Activated B cell treated with CpG ODN at 0.5 μM for 24 hours (primary cell): ENCODE results near the gene TRIM26. TPM values are rescaled to one million over a fixed set of nuclear protein-coding genes. Genes with fewer than 3 reads are reported as not detected.

Source experiments
- ATAC-seq: fragments of 200-7000 bp; cut with Tn5 transposase; one replicate; pipeline ENCODE4 v1.10.0; 2021; ENCODE audit warnings: low read depth, mild to moderate bottlenecking, moderate library complexity
- CTCF ChIA-PET: fragments of 350-600 bp; sonication (Branson Sonifier 250); formaldehyde crosslinking; loops from one replicate; lab custom pipeline; 2021; ENCODE audit warnings: antibody characterized with exemption; lab: Charles Lee
- POLR2A ChIA-PET: fragments of 350-600 bp; sonication (Branson Sonifier 250); formaldehyde crosslinking; loops from one replicate; lab custom pipeline; 2021; ENCODE audit warnings: antibody characterized with exemption; lab: Charles Lee
- DNase-seq: peaks from one replicate; pipeline ENCODE4 v3.0.0; 2022
- H3K27ac Mint-ChIP-seq: one replicate; pipeline ENCODE4 v1.8.0; 2020; ENCODE audit warnings: mixed read lengths
- H3K27me3 Mint-ChIP-seq: one replicate; pipeline ENCODE4 v1.8.0; 2021; ENCODE audit warnings: mixed read lengths
- H3K36me3 Mint-ChIP-seq: one replicate; pipeline ENCODE4 v1.8.0; 2021; ENCODE audit warnings: low read depth, mixed read lengths
- H3K4me1 Mint-ChIP-seq: one replicate; pipeline ENCODE4 v1.8.0; 2021; ENCODE audit warnings: mixed read lengths
- H3K4me3 Mint-ChIP-seq: one replicate; pipeline ENCODE4 v1.8.0; 2020; ENCODE audit warnings: mild to moderate bottlenecking, mixed read lengths
- H3K9me3 Mint-ChIP-seq: one replicate; pipeline ENCODE4 v1.8.0; 2020; ENCODE audit warnings: mixed read lengths
- CTCF ChIP-seq: fragments of 200-600 bp; IDR thresholded peaks from one replicate; pipeline ENCODE4 v1.8.0; 2022; ENCODE audit warnings: antibody characterized with exemption, mild to moderate bottlenecking
- intact Hi-C: fragments of 100-400 bp; cut with micrococcal nuclease; formaldehyde crosslinking; loops from one replicate; pipeline ENCODE4 v1.15.1; 2024
- total RNA-seq: library from RNA; stranded (reverse); gene quantifications from 2 replicates; pipeline ENCODE4 v1.2.3, GENCODE V29; 2022

The TRIM26 gene
- total RNA-seq, 1 donor from 2014 or later: 75.7 TPM

- H3K36me3 Mint-ChIP-seq: no peaks in the 10 kb centered on the region
- no peak overlapping the region for H3K4me3 Mint-ChIP-seq
These were observed 57.0 kb downstream of the TRIM26 start for GRCh38 chr6:30156262-30156599.

GRCh38 chr6:30155520-30156261, 57.5 kb downstream of the TRIM26 start:
- Mint-ChIP-seq H3K27ac (no peak overlapping the region), H3K27me3 (peaks cover 32% of the 10 kb centered on the region), H3K4me1 (no peaks in the 10 kb centered on the region), H3K9me3 (no peaks in the 10 kb centered on the region), H3K36me3 (no peaks in the 10 kb centered on the region), H3K4me3 (no peak overlapping the region)
- TF ChIP-seq CTCF: no peak
- ChIA-PET CTCF (no interaction called here), POLR2A (no interaction called here)
- intact Hi-C loops: no loop called here
- DNase-seq (no peak), ATAC-seq (no peak)

More at GRCh38 chr6:30156262-30156599, 57.0 kb downstream of the TRIM26 start:
- intact Hi-C loops: no loop called here
- no peaks in the 10 kb centered on the region for H3K4me1 Mint-ChIP-seq
- no peaks in the 10 kb centered on the region for H3K9me3 Mint-ChIP-seq
- TF ChIP-seq CTCF: no peak
- ATAC-seq (no peak), DNase-seq (no peak)
- H3K27me3 Mint-ChIP-seq: peaks cover 32% of the 10 kb centered on the region
- CTCF ChIA-PET: no interaction called here
- no peak overlapping the region for H3K27ac Mint-ChIP-seq
- POLR2A ChIA-PET: no interaction called here

GRCh38 chr6:30154709-30155519, 58.3 kb downstream of the TRIM26 start:
- H3K27ac Mint-ChIP-seq: no peak overlapping the region

GRCh38 chr6:30154061-30154460, 59.1 kb downstream of the TRIM26 start:
- ChIA-PET CTCF (no interaction called here), POLR2A (interaction anchor here (0.5 kb wide), 1 partner anchor 141 kb away, joined by 3 read pairs; no protein-coding TSS in a partner anchor)
- no peak for ATAC-seq

More at GRCh38 chr6:30154709-30155519, 58.3 kb downstream of the TRIM26 start:
- no peak overlapping the region for H3K4me3 Mint-ChIP-seq
- no peak for TF ChIP-seq CTCF
- H3K4me1 Mint-ChIP-seq: no peaks in the 10 kb centered on the region
- ChIA-PET CTCF (no interaction called here), POLR2A (no interaction called here)
- H3K27me3 Mint-ChIP-seq: peaks cover 36% of the 10 kb centered on the region
- no peaks in the 10 kb centered on the region for H3K9me3 Mint-ChIP-seq
- H3K36me3 Mint-ChIP-seq: no peaks in the 10 kb centered on the region
- no peak for DNase-seq
- no peak for ATAC-seq
- intact Hi-C loops: no loop called here

More at GRCh38 chr6:30154061-30154460, 59.1 kb downstream of the TRIM26 start:
- no peak for TF ChIP-seq CTCF
- H3K4me1 Mint-ChIP-seq: no peaks in the 10 kb centered on the region
- H3K9me3 Mint-ChIP-seq: no peaks in the 10 kb centered on the region
- no peak overlapping the region for H3K27ac Mint-ChIP-seq
- H3K36me3 Mint-ChIP-seq: no peaks in the 10 kb centered on the region
- intact Hi-C loops: no loop called here
- no peak for DNase-seq
- peaks cover 37% of the 10 kb centered on the region for H3K27me3 Mint-ChIP-seq
- H3K4me3 Mint-ChIP-seq: no peak overlapping the region
